ENCODE measurements around the gene KRT15. TPM values are rescaled to one million over a fixed set of nuclear protein-coding genes. Genes with fewer than 3 reads are reported as not detected.

KRT15 gene
- total RNA-seq, 4 donors from 2014 or later: 0.42 to 4.2 (median 0.78) TPM; not detected in 1

DNA sequence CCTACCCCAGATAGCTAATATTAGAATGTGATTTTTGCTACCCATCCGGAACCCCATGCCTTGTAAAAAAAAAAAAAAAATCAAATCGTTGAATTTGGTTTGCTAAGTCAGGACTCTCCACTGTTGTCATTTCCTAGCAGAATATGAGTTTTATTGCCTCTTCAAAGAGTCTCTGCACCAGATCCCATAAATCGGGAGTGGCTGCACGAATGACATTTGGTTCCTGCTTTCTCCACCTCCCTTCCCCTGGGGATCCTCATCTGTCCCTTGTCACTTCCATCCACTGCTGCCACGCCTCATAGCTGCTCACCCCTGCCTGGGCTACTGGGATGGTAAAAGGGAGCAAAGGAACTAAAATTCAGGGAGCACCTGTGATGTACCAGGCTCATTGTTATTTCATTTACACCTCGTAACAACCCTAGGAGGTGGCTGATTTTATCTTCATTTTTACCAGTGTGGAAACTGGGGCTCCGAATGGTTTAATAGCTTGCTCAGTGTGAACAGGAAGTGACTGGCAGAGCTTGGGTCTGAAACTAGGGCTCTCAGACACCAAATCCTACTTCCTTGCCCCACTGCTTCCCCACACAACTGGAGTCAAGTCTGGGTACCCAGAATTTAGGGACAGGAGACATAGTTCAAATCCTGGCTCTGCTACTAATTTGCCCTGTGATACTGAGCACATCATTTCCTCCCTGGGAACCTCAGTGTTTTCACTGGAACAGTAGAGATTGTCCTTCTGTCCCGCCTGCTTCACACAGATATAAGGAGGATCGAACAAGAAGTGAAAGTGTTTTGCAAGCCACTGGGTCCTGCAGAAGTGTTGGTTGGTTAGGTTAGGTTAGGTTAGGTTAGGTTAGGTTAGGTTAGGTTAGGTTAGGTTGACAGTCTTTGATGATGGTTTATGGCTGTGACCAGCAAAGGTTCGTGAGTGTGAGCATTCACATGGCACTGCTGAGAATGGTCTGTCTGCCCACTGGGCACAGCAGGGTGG, 28.4 kb downstream of the KRT15 start:
- Histone ChIP-seq H3K9me3 (no peaks in the 10 kb centered on the region), H3K4me3 (no peak overlapping the region), H3K27ac (no peak overlapping the region), H3K4me1 (peaks cover 0 to 23% (median 7%) of the 10 kb centered on the region in 4 donors), H3K27me3 (no peaks in the 10 kb centered on the region), H3K36me3 (no peaks in the 10 kb centered on the region)
- WGBS, 2 donors: 76 to 82% methylated on average over 10 of the region's 10 CpGs
- TF ChIP-seq POLR2A (IDR thresholded peaks at IDR 0.05): no peak
- no peak for TF ChIP-seq EP300 (IDR thresholded peaks at IDR 0.05)
- TF ChIP-seq, protein P1, sequence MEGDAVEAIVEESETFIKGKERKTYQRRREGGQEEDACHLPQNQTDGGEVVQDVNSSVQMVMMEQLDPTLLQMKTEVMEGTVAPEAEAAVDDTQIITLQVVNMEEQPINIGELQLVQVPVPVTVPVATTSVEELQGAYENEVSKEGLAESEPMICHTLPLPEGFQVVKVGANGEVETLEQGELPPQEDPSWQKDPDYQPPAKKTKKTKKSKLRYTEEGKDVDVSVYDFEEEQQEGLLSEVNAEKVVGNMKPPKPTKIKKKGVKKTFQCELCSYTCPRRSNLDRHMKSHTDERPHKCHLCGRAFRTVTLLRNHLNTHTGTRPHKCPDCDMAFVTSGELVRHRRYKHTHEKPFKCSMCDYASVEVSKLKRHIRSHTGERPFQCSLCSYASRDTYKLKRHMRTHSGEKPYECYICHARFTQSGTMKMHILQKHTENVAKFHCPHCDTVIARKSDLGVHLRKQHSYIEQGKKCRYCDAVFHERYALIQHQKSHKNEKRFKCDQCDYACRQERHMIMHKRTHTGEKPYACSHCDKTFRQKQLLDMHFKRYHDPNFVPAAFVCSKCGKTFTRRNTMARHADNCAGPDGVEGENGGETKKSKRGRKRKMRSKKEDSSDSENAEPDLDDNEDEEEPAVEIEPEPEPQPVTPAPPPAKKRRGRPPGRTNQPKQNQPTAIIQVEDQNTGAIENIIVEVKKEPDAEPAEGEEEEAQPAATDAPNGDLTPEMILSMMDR (IDR thresholded peaks at IDR 0.05): no peak
- no peak for DNase-seq (ENCODE audit: low spot score in 2 of 2)

DNA sequence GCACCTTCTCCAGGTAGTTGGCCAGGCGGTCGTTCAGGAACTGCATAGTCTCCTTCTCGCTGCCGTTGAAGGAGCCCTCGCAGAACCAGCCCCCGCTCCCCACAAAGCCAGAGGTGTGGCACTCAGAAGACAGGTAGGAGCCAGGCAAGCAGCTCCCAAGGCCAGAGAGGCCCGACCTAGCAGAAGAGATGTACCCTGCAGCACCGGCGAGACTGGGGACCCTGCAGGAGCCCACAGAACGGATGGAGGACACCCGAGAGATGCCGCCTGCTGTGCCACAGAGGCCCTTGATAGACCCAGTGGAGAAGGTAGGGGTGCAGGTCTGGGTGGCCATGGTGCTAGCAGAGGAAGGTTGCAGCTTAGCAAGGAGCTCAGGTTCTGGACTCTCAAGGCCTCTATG, 29.2 kb downstream of the KRT15 start, which contains the start of gene KRT36:
Gene KRT36 (minus strand): TSS at position 380 of the 400 bp plus-strand sequence. CDS start 46 bp downstream, at position 334.
- DNase-seq (ENCODE audit: low spot score in 2 of 2): no peak
- Histone ChIP-seq H3K4me1 (peaks cover 0 to 23% (median 7%) of the 10 kb centered on the region in 4 donors), H3K4me3 (no peak within 1 kb of the TSS), H3K36me3 (no peaks in the 10 kb centered on the region), H3K27me3 (no peaks in the 10 kb centered on the region), H3K9me3 (no peaks in the 10 kb centered on the region), H3K27ac (no peak within 1 kb of the TSS)
- WGBS, 2 donors: 93 to 95% methylated on average over 6 to 12 of the region's 12 CpGs
- TF ChIP-seq, protein P1 (IDR thresholded peaks at IDR 0.05): no peak
- TF ChIP-seq EP300 (IDR thresholded peaks at IDR 0.05) (no peak), POLR2A (IDR thresholded peaks at IDR 0.05) (no peak)

- 75 to 76% methylated on average over 26 to 28 of the region's 29 CpGs for WGBS, 2 donors
- H3K4me3 ChIP-seq: no peak overlapping the region
- no peak overlapping the region for H3K27ac ChIP-seq
- H3K27me3 ChIP-seq: no peaks in the 10 kb centered on the region
- no peak for TF ChIP-seq EP300 (IDR thresholded peaks at IDR 0.05)
- TF ChIP-seq, protein P1 (IDR thresholded peaks at IDR 0.05): peak in 3 of 5 experiments; percentile 14 to 24 (median 16)
- no peak for TF ChIP-seq POLR2A (IDR thresholded peaks at IDR 0.05)
- DNase-seq (ENCODE audit: low spot score in 2 of 2): no peak
- H3K36me3 ChIP-seq: no peaks in the 10 kb centered on the region
- no peaks in the 10 kb centered on the region for H3K9me3 ChIP-seq
- peaks cover 0 to 6% (median 0%) of the 10 kb centered on the region in 4 donors for H3K4me1 ChIP-seq
Measured at GRCh38 chr17:41486809-41487530, 31.7 kb downstream of the KRT15 start.

- 94 to 95% methylated on average over 13 of the region's 13 CpGs for WGBS, 2 donors
- no peaks in the 10 kb centered on the region for H3K4me1 ChIP-seq
- H3K27me3 ChIP-seq: no peaks in the 10 kb centered on the region
- no peak for DNase-seq (ENCODE audit: low spot score in 2 of 2)
- TF ChIP-seq POLR2A (IDR thresholded peaks at IDR 0.05) (no peak), EP300 (IDR thresholded peaks at IDR 0.05) (no peak)
- TF ChIP-seq, protein P1 (IDR thresholded peaks at IDR 0.05): no peak
- no peaks in the 10 kb centered on the region for H3K9me3 ChIP-seq
- H3K27ac ChIP-seq: no peak overlapping the region
- no peak overlapping the region for H3K4me3 ChIP-seq
- no peaks in the 10 kb centered on the region for H3K36me3 ChIP-seq
Measured at GRCh38 chr17:41486316-41486715, 32.4 kb downstream of the KRT15 start.

All from tibial nerve (tissue), 4 donors.